Heart right ventricle (tissue), 16 donors: Measurements from ENCODE around the gene ACTL10. TPM values are rescaled to one million over a fixed set of nuclear protein-coding genes. Genes with fewer than 3 reads are reported as not detected.

Source experiments
- ATAC-seq, 8 donors: fragments of 200-7000 bp; cut with Tn5 transposase; one replicate each; pipeline ENCODE4 v1.9.1; 2020; ENCODE audit warnings: mild to moderate bottlenecking in 8 of 8, moderate library complexity in 8 of 8, moderate number of reproducible peaks in 1 of 8
- DNase-seq, 2 donors: peaks; one replicate each; pipeline ENCODE4 v3.0.0-alpha.2; 2020
- H3K27ac ChIP-seq, 10 donors: fragments of 200-600 bp; sonication (generic) in 2 of 10; one replicate each; pipeline versions ENCODE4 v1.5.0 to v1.8.0; 2020 to 2022; ENCODE audit warnings: mild to moderate bottlenecking in 3 of 10
- H3K27me3 ChIP-seq, 7 donors: fragments of 200-600 bp; one replicate each; pipeline ENCODE4 v1.8.0; 2021 to 2022; ENCODE audit warnings: mild to moderate bottlenecking in 2 of 7
- H3K36me3 ChIP-seq, 9 donors: fragments of 200-600 bp; sonication (generic) in 1 of 9; one replicate each; pipeline versions ENCODE4 v1.5.0 to v1.8.0; 2020 to 2022; ENCODE audit warnings: mild to moderate bottlenecking in 2 of 9
- H3K4me1 ChIP-seq, 9 donors: fragments of 200-600 bp; sonication (generic) in 1 of 9; one replicate each; pipeline versions ENCODE4 v1.5.0 to v1.8.0; 2020 to 2022; ENCODE audit warnings: mild to moderate bottlenecking in 4 of 9
- H3K4me3 ChIP-seq, 10 donors: fragments of 200-600 bp; sonication (generic) in 2 of 10; one replicate each; pipeline versions ENCODE4 v1.5.0 to v1.8.0; 2020 to 2022; ENCODE audit warnings: mild to moderate bottlenecking in 7 of 10, moderate library complexity in 2 of 10
- H3K9me3 ChIP-seq, 11 donors: fragments of 200-600 bp in 10 of 11; sonication (generic) in 2 of 11; one replicate each; pipeline versions ENCODE4 v1.5.0 to v1.8.0; 2013 to 2022; ENCODE audit warnings: mild to moderate bottlenecking in 2 of 11, control low read depth in 1 of 11, moderate library complexity in 1 of 11
- WGBS, 2 donors: extraction: QIAGEN DNeasy Blood & Tissue Kit; methylation state at CpG; one replicate each; pipeline ENCODE4 v1.1.7; 2013; ENCODE audit warnings: inconsistent platforms in 1 of 2; 5-methylcytosine and 5-hydroxymethylcytosine counted together
- intact Hi-C, 10 donors: fragments of 100-400 bp; cut with DNase I; formaldehyde crosslinking; loops; one replicate each; pipeline versions ENCODE4 v1.11.1 to v1.14.2; 2022
- polyA plus RNA-seq, 2 donors: library from polyadenylated mRNA; stranded (reverse); fragments of 200-250 nt; gene quantifications; one replicate each; pipeline ENCODE4 v1.2.3, GENCODE V29; 2013
- total RNA-seq, 10 donors: library from RNA; stranded (reverse); fragmentation: NEBNext Ultra II Directional in 3 of 10; extraction: Animal tissue kit (Norgen Biotek cat#: 25700) in 3 of 10; gene quantifications; one replicate each; pipeline versions ENCODE4 v1.2.1 to v1.2.4, GENCODE V29; 2021 to 2023
- TF ChIP-seq, protein P1 (sequence below), 9 donors: fragments of 200-600 bp; sonication (generic) in 2 of 9; IDR thresholded peaks; one replicate each; pipeline versions ENCODE4 v1.5.0 to v1.8.0; 2021 to 2022; ENCODE audit warnings: antibody characterized with exemption in 9 of 9, mild to moderate bottlenecking in 5 of 9, moderate library complexity in 1 of 9
- donor health status: Arrhythmogenic right ventricular cardiomyopathy.
- donor health status: ischemic (EF 13 %, LVEDD 7.1; RV severe dilation, severe dysfunction).
- donor health status: healthy with polysubstance abuse.
- donor health status: DM: no; HTN: yes; CAD: no.
- donor health status: DM: no; HTN: no; CAD: no.
- donor health status: ischemic (EF 25% LVEDD 6.9; RV normal size, moderate dysfunction).
- donor health status: ischemic (EF 25% LVEDD 5.7; RV mildly dilated, moderate dysfunction).
- donor health status: healthy.
- donor health status: DM: yes; HTN: yes; CAD: no.
- donor health status: Ischemic cardiomyopathy.
- donor health status: ischemic (EF 35%, LVEDD 5.7; RV mildly dilated, moderate dysfunction).
- donor health status: nonischemic (EF 11% LVEDD 7.7; RV severe dilation, severe dysfunction).
- donor health status: DM: yes; HTN: yes; CAD: no.
- donor health status: PGD.
- donor health status: ischemic (EF 29% LVEDD 5.4; RV normal size, mild dysfunction).
- donor health status: nonischemic (EF 23%, LVEDD 6.1; RV moderate dilation, normal function).

ACTL10 gene
- total and polyA plus RNA-seq, 12 donors, result 0.11 to 1.2 (median 0.30) TPM; not detected in 4

DNA sequence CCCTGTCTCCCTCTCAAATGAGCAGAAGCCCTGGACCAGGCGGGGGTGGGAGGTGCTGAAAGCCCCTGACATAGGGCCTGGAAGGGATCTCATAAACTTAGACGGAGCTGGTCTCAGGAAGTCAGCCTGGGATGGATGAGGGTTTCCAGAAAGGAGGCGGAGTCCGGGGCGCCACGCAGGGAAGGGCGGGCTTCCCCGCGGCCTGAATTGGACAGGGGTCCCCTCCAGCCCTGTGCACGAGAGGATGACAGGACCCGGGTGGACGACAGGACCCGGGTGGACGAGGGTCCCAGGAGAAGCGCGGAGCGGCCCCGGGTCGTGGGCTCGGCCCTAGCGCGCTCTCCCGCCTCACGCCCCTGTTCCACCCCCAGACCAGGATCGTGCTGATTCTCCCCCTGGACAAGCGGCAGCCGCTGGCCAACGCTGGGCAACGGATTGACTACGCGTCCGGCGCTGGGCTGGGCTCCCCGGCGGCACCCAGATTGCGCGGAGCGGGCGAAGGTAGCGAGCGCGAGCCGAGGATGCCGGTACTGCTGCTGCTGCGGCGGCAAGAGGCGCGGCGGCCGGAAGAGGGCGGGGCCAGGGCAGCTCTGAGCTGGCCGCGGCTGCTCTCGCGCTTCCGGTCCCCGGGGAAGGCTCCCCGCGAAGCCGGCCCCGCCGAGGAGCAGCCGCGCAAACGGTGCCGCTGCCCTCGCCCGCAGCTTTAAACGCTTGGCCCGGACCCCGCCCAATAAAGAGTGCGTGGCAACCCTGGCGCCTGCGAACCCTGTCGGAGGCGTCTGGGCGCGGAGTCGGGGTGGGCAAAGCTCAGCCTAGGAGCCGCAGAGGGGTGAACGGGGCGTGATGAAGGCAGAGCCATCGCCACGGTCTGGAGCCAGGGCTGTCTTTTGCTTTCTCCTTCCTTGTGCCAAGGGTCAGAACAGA lies 3.3 kb upstream of the ACTL10 start:
- WGBS, 2 donors, result 1% methylated on average over 84 of the region's 84 CpGs
- TF ChIP-seq, protein P1, sequence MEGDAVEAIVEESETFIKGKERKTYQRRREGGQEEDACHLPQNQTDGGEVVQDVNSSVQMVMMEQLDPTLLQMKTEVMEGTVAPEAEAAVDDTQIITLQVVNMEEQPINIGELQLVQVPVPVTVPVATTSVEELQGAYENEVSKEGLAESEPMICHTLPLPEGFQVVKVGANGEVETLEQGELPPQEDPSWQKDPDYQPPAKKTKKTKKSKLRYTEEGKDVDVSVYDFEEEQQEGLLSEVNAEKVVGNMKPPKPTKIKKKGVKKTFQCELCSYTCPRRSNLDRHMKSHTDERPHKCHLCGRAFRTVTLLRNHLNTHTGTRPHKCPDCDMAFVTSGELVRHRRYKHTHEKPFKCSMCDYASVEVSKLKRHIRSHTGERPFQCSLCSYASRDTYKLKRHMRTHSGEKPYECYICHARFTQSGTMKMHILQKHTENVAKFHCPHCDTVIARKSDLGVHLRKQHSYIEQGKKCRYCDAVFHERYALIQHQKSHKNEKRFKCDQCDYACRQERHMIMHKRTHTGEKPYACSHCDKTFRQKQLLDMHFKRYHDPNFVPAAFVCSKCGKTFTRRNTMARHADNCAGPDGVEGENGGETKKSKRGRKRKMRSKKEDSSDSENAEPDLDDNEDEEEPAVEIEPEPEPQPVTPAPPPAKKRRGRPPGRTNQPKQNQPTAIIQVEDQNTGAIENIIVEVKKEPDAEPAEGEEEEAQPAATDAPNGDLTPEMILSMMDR (IDR thresholded peaks at IDR 0.05), result no peak
- ATAC-seq (peak; percentile 55 to 70 (median 62)), DNase-seq (peak; percentile 81 to 87)
- peak overlapping the region; percentile 24 to 93 (median 84) for H3K27ac ChIP-seq
- intact Hi-C loops, result no loop called here
- peak overlapping the region; percentile 49 to 84 (median 77) for H3K4me3 ChIP-seq
- peaks cover 0 to 22% (median 2%) of the 10 kb centered on the region in 9 donors for H3K36me3 ChIP-seq
- H3K27me3 ChIP-seq, result no peaks in the 10 kb centered on the region
- H3K9me3 ChIP-seq, result no peaks in the 10 kb centered on the region
- H3K4me1 ChIP-seq, result peaks cover 19 to 48% (median 42%) of the 10 kb centered on the region in 9 donors

DNA sequence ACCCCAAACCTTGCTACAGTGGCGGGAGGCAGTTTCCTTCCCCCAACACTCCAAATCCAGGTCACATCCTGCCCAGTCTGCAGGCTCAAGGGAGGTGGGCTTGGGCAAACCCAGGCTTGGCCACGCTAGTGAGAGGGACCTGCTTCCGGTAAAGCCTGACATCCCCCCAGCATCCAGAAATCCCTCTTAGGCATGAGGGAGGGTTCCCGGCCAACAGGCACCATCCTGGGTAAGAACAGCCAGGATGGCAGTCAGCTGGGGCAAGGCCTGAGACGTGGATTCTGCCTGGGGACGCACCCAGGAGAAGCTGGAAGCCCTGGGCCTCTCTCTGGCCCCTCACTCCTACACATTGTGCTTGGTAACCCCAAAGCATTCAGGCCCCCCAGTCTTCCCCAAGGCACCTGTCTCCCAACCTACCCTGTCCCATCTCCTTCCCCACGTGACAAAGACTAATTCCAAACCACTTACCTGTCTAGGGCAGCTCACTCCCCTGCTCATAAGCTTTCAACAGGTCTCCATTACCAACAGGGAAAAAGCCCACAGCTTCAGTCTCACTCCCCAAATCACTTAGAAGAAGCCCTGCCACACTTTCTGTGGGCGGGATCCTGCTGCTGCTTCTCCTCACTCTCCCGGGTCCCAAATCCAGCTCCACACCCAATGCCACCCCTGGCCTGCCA lies 2.5 kb upstream of the ACTL10 start:
- Histone ChIP-seq H3K27ac (peak overlapping the region; percentile 24 to 93 (median 84)), H3K36me3 (peaks cover 0 to 22% (median 0%) of the 10 kb centered on the region in 9 donors), H3K27me3 (no peaks in the 10 kb centered on the region), H3K4me3 (peak overlapping the region; percentile 49 to 84 (median 77)), H3K4me1 (peaks cover 19 to 50% (median 44%) of the 10 kb centered on the region in 9 donors), H3K9me3 (no peaks in the 10 kb centered on the region)
- intact Hi-C loops, result no loop called here
- TF ChIP-seq, protein P1 (IDR thresholded peaks at IDR 0.05), result no peak
- DNase-seq, result no peak
- 40 to 52% methylated on average over 9 of the region's 9 CpGs for WGBS, 2 donors
- no peak for ATAC-seq

DNA sequence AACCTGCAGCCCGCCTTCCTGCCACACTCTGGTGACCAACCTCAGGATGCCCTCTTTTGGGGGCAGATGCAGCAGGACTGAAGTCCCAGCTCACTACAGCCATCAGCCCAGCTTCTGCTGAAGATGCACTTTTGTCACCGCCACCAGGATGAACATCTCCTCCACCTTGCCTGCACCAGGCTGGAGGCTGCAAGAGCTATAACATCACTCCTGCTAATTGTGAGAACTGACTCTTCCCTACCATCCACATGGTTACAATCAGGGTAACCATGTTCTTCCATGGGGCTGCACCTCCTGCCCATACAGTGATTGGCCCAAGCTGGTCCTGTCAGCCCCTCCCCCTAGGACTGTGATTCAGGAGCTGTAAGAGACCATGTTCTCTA lies 2.0 kb upstream of the ACTL10 start:
- H3K4me1 ChIP-seq, result peaks cover 19 to 53% (median 44%) of the 10 kb centered on the region in 9 donors
- TF ChIP-seq, protein P1 (IDR thresholded peaks at IDR 0.05), result no peak
- ATAC-seq, result no peak
- no peaks in the 10 kb centered on the region for H3K9me3 ChIP-seq
- WGBS, 2 donors, result 97 to 98% methylated on average over 2 of the region's 2 CpGs
- DNase-seq, result no peak
- H3K36me3 ChIP-seq, result peaks cover 0 to 22% (median 0%) of the 10 kb centered on the region in 9 donors
- intact Hi-C loops, result loop anchor here in 5 of 10 donors (5.0 kb wide), 1 partner anchor 207 kb away; no protein-coding TSS in a partner anchor
- no peak overlapping the region for H3K4me3 ChIP-seq
- H3K27me3 ChIP-seq, result no peaks in the 10 kb centered on the region
- H3K27ac ChIP-seq, result no peak overlapping the region

DNA sequence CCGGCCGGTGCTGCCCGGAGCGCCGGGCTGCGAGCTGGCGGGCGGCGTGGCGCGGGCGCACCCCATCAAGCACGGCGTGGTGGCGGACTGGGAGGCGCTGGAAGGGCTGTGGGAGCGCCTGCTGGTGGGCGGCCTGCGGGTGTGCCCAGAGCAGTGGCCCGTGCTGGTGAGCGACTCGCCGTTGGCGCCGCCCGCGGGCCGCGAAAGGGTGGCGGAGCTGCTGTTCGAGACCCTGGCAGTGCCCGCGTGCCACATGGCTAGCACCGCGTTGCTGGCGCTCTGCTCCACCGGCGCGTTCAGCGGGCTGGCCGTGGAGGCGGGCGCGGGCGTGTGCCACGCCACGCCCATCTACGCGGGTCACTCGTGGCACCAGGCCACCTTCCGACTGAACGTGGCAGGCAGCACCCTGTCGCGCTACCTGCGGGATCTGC lies 517 bp downstream of the ACTL10 start:
- Histone ChIP-seq H3K4me3 (peak overlapping the region; percentile 30 to 81 (median 62)), H3K27me3 (no peaks in the 10 kb centered on the region), H3K36me3 (peaks cover 0 to 30% (median 3%) of the 10 kb centered on the region in 9 donors), H3K27ac (peak overlapping the region; percentile 63 to 89 (median 82)), H3K4me1 (peaks cover 22 to 64% (median 49%) of the 10 kb centered on the region in 9 donors), H3K9me3 (no peaks in the 10 kb centered on the region)
- intact Hi-C loops, result loop anchor here in 6 of 10 donors (2.0 to 5.0 kb wide), 2 partner anchors 210 kb away; no protein-coding TSS in a partner anchor
- DNase-seq (peak in 1 of 2 donors; percentile 71), ATAC-seq (peak in 5 of 8 donors; percentile 4 to 25 (median 12))
- 16% methylated on average over 50 to 55 of the region's 55 CpGs for WGBS, 2 donors
- TF ChIP-seq, protein P1 (IDR thresholded peaks at IDR 0.05), result no peak
